GM21717 (cell line): ENCODE results near the gene HS6ST3.
"Not testable (repeated sequence)": the region's sequence is repeated elsewhere in the genome, so short reads cannot be mapped to it uniquely, and the experiment has no call there.

Source experiments
- ATAC-seq: cut with Tn5 transposase; IDR thresholded peaks from one replicate; pipeline ENCODE4 v1.9.1; 2021; ENCODE audit warnings: mild to moderate bottlenecking, moderate library complexity; ENCODE audit not compliant: unreplicated experiment

HS6ST3 gene

GRCh38 chr13:96524398-96525020 lies 434.6 kb downstream of the HS6ST3 start:
- not testable (repeated sequence) for ATAC-seq

GRCh38 chr13:96525715-96526114 lies 435.8 kb downstream of the HS6ST3 start:
- ATAC-seq, result no peak

GRCh38 chr13:96527497-96527896 lies 437.6 kb downstream of the HS6ST3 start:
- no peak for ATAC-seq

- ATAC-seq, result no peak
Observed at GRCh38 chr13:96532804-96533203, 442.9 kb downstream of the HS6ST3 start.

GRCh38 chr13:96533408-96533807 lies 443.5 kb downstream of the HS6ST3 start:
- no peak for ATAC-seq

GRCh38 chr13:96539791-96540190 lies 449.9 kb downstream of the HS6ST3 start:
- ATAC-seq, result no peak

GRCh38 chr13:96540670-96541069 lies 450.8 kb downstream of the HS6ST3 start:
- no peak for ATAC-seq

GRCh38 chr13:96542986-96543385 lies 453.1 kb downstream of the HS6ST3 start:
- no peak for ATAC-seq

GRCh38 chr13:96544957-96545356 lies 455.1 kb downstream of the HS6ST3 start:
- no peak for ATAC-seq

GRCh38 chr13:96546463-96546862 lies 456.6 kb downstream of the HS6ST3 start:
- no peak for ATAC-seq

- no peak for ATAC-seq
Observed at GRCh38 chr13:96551546-96551945, 461.6 kb downstream of the HS6ST3 start.

- no peak for ATAC-seq
Observed at GRCh38 chr13:96552559-96552958, 462.7 kb downstream of the HS6ST3 start.

GRCh38 chr13:96553796-96554195 lies 463.9 kb downstream of the HS6ST3 start:
- no peak for ATAC-seq

GRCh38 chr13:96573563-96573962 lies 483.7 kb downstream of the HS6ST3 start:
- no peak for ATAC-seq

GRCh38 chr13:96575423-96576320 lies 485.8 kb downstream of the HS6ST3 start:
- no peak for ATAC-seq

GRCh38 chr13:96581741-96582140 lies 491.8 kb downstream of the HS6ST3 start:
- ATAC-seq, result no peak

- ATAC-seq, result no peak
Observed at GRCh38 chr13:96615252-96615651, 525.3 kb downstream of the HS6ST3 start.

GRCh38 chr13:96617528-96617927 lies 527.6 kb downstream of the HS6ST3 start:
- ATAC-seq, result no peak

- no peak for ATAC-seq
Observed at GRCh38 chr13:96621634-96622183, 531.8 kb downstream of the HS6ST3 start.

- no peak for ATAC-seq
Observed at GRCh38 chr13:96629331-96629730, 539.4 kb downstream of the HS6ST3 start.

- no peak for ATAC-seq
Observed at GRCh38 chr13:96632536-96633320, 542.8 kb downstream of the HS6ST3 start.
